Measurements from ENCODE around the gene F11.
"Not testable (repeated sequence)": the region's sequence is repeated elsewhere in the genome, so short reads cannot be mapped to it uniquely, and the experiment has no call there.

Gene F11

GRCh38 chr4:186234367-186234766, 31.6 kb upstream of the F11 start:
- H3K9ac ChIP-seq (ENCODE audit: low read depth in 1 of 2, low read length in 2 of 2) = no peak overlapping the region
- no peaks in the 10 kb centered on the region for H3K36me3 ChIP-seq (ENCODE audit: control insufficient read depth in 1 of 2, insufficient read depth in 2 of 2, low read length in 2 of 2)
- no peaks in the 10 kb centered on the region for H3K4me1 ChIP-seq (ENCODE audit: control insufficient read depth in 1 of 2, insufficient read depth in 2 of 2, low read length in 2 of 2)
- no peaks in the 10 kb centered on the region for H3K27me3 ChIP-seq (ENCODE audit: control insufficient read depth in 1 of 2, insufficient read depth in 2 of 2, low read length in 2 of 2)
- H3K4me3 ChIP-seq (ENCODE audit: low read depth in 1 of 2, low read length in 2 of 2) = no peak overlapping the region
- no peaks in the 10 kb centered on the region for H3K9me3 ChIP-seq (ENCODE audit: control insufficient read depth in 1 of 2, low read length in 2 of 2)
- no peak overlapping the region for H3K27ac ChIP-seq (ENCODE audit: low read depth, low read length)

GRCh38 chr4:186236126-186236525, 29.9 kb upstream of the F11 start:
- Histone ChIP-seq H3K27me3 (ENCODE audit: control insufficient read depth in 1 of 2, insufficient read depth in 2 of 2, low read length in 2 of 2) (no peaks in the 10 kb centered on the region), H3K27ac (ENCODE audit: low read depth, low read length) (no peak overlapping the region), H3K9ac (ENCODE audit: low read depth in 1 of 2, low read length in 2 of 2) (no peak overlapping the region), H3K36me3 (ENCODE audit: control insufficient read depth in 1 of 2, insufficient read depth in 2 of 2, low read length in 2 of 2) (no peaks in the 10 kb centered on the region), H3K4me1 (ENCODE audit: control insufficient read depth in 1 of 2, insufficient read depth in 2 of 2, low read length in 2 of 2) (no peaks in the 10 kb centered on the region), H3K4me3 (ENCODE audit: low read depth in 1 of 2, low read length in 2 of 2) (no peak overlapping the region), H3K9me3 (ENCODE audit: control insufficient read depth in 1 of 2, low read length in 2 of 2) (no peaks in the 10 kb centered on the region)

GRCh38 chr4:186240452-186240847, 25.5 kb upstream of the F11 start:
- Histone ChIP-seq H3K9ac (ENCODE audit: low read depth in 1 of 2, low read length in 2 of 2) (no peak overlapping the region), H3K4me1 (ENCODE audit: control insufficient read depth in 1 of 2, insufficient read depth in 2 of 2, low read length in 2 of 2) (no peaks in the 10 kb centered on the region), H3K9me3 (ENCODE audit: control insufficient read depth in 1 of 2, low read length in 2 of 2) (no peaks in the 10 kb centered on the region), H3K4me3 (ENCODE audit: low read depth in 1 of 2, low read length in 2 of 2) (no peak overlapping the region), H3K27me3 (ENCODE audit: control insufficient read depth in 1 of 2, insufficient read depth in 2 of 2, low read length in 2 of 2) (no peaks in the 10 kb centered on the region), H3K36me3 (ENCODE audit: control insufficient read depth in 1 of 2, insufficient read depth in 2 of 2, low read length in 2 of 2) (no peaks in the 10 kb centered on the region), H3K27ac (ENCODE audit: low read depth, low read length) (no peak overlapping the region)

DNA sequence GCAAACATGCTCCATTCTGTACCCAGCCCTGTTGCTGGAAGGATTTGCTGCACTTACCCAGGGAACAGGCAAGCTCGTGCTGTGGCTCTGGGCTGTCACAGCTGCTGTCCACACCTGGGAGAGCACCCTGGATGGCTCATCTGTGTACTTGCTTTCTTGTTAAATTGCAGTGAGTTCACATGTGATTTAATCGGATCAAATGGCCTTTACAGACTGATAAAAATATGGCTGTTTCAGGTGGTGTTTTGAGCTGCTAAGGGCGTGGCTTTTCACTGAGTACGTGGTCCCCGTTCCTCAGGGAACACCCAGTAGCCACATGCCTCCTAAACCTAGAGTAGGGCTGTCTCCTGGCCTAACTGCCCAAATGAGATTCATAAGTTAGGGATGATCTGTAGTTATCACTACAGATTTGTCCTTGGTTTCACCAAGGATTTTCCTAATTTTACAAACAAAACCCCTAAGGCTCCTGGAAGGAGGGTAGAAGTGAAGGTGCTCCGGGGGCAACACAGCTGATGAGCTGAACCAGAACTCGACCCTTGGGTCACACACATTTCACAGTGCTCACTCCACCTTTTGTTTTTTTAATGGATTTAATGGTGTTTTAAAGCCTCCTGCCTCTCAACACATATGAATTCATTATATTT, 25.0 kb upstream of the F11 start:
- H3K4me3 ChIP-seq (ENCODE audit: low read depth in 1 of 2, low read length in 2 of 2) = no peak overlapping the region
- no peak overlapping the region for H3K9ac ChIP-seq (ENCODE audit: low read depth in 1 of 2, low read length in 2 of 2)
- no peaks in the 10 kb centered on the region for H3K36me3 ChIP-seq (ENCODE audit: control insufficient read depth in 1 of 2, insufficient read depth in 2 of 2, low read length in 2 of 2)
- H3K9me3 ChIP-seq (ENCODE audit: control insufficient read depth in 1 of 2, low read length in 2 of 2) = no peaks in the 10 kb centered on the region
- no peaks in the 10 kb centered on the region for H3K27me3 ChIP-seq (ENCODE audit: control insufficient read depth in 1 of 2, insufficient read depth in 2 of 2, low read length in 2 of 2)
- H3K27ac ChIP-seq (ENCODE audit: low read depth, low read length) = no peak overlapping the region
- H3K4me1 ChIP-seq (ENCODE audit: control insufficient read depth in 1 of 2, insufficient read depth in 2 of 2, low read length in 2 of 2) = no peaks in the 10 kb centered on the region

GRCh38 chr4:186241616-186242015, 24.4 kb upstream of the F11 start:
- Histone ChIP-seq H3K27ac (ENCODE audit: low read depth, low read length) (no peak overlapping the region), H3K9ac (ENCODE audit: low read depth in 1 of 2, low read length in 2 of 2) (no peak overlapping the region), H3K4me3 (ENCODE audit: low read depth in 1 of 2, low read length in 2 of 2) (no peak overlapping the region), H3K36me3 (ENCODE audit: control insufficient read depth in 1 of 2, insufficient read depth in 2 of 2, low read length in 2 of 2) (no peaks in the 10 kb centered on the region), H3K4me1 (ENCODE audit: control insufficient read depth in 1 of 2, insufficient read depth in 2 of 2, low read length in 2 of 2) (no peaks in the 10 kb centered on the region), H3K9me3 (ENCODE audit: control insufficient read depth in 1 of 2, low read length in 2 of 2) (no peaks in the 10 kb centered on the region), H3K27me3 (ENCODE audit: control insufficient read depth in 1 of 2, insufficient read depth in 2 of 2, low read length in 2 of 2) (no peaks in the 10 kb centered on the region)

DNA sequence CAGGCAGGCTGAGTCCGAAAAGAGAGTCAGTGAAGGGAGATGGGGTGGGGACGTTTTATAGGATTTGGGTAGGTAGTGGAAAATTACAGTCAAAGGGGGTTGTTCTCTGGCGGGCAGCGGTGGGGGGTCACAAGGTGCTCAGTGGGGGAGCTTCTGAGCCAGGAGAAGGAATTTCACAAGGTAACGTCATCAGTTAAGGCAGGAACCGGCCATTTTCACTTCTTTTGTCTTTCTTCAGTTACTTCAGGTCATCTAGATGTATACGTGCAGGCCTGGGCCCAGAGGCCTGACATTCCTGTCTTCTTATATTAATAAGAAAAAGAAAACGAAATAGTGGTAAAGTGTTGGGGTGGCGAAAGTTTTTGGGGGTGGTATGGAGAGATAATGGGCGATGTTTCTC, 24.0 kb upstream of the F11 start:
- H3K36me3 ChIP-seq (ENCODE audit: control insufficient read depth in 1 of 2, insufficient read depth in 2 of 2, low read length in 2 of 2); H3K9me3 ChIP-seq (ENCODE audit: control insufficient read depth in 1 of 2, low read length in 2 of 2); H3K4me1 ChIP-seq (ENCODE audit: control insufficient read depth in 1 of 2, insufficient read depth in 2 of 2, low read length in 2 of 2); H3K9ac ChIP-seq (ENCODE audit: low read depth in 1 of 2, low read length in 2 of 2); H3K27me3 ChIP-seq (ENCODE audit: control insufficient read depth in 1 of 2, insufficient read depth in 2 of 2, low read length in 2 of 2); H3K4me3 ChIP-seq (ENCODE audit: low read depth in 1 of 2, low read length in 2 of 2); H3K27ac ChIP-seq (ENCODE audit: low read depth, low read length): not testable (repeated sequence)

DNA sequence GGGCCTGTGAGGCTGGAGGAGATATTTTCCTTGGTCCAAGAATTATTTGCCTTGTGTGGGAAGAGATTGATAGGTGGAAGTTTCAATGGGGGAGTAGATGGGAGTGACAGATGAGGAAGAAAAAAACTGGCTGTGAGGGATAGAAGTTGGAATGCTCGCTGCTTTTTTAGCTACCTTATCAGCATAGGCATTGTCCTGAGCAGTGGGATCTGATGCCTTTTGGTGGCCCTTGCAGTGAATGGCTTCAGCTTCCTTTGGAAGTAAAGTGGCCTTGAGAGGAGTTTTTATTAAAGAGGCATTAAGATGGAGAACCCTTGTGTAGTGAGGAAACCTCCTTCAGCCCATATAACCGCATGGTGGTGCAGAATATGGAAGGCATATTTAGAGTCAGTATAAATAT, 22.7 kb upstream of the F11 start:
- Histone ChIP-seq H3K27me3 (ENCODE audit: control insufficient read depth in 1 of 2, insufficient read depth in 2 of 2, low read length in 2 of 2) (no peaks in the 10 kb centered on the region), H3K36me3 (ENCODE audit: control insufficient read depth in 1 of 2, insufficient read depth in 2 of 2, low read length in 2 of 2) (no peaks in the 10 kb centered on the region), H3K4me1 (ENCODE audit: control insufficient read depth in 1 of 2, insufficient read depth in 2 of 2, low read length in 2 of 2) (no peaks in the 10 kb centered on the region), H3K4me3 (ENCODE audit: low read depth in 1 of 2, low read length in 2 of 2) (no peak overlapping the region), H3K9ac (ENCODE audit: low read depth in 1 of 2, low read length in 2 of 2) (no peak overlapping the region), H3K9me3 (ENCODE audit: control insufficient read depth in 1 of 2, low read length in 2 of 2) (no peaks in the 10 kb centered on the region), H3K27ac (ENCODE audit: low read depth, low read length) (no peak overlapping the region)

GRCh38 chr4:186244835-186245234, 21.2 kb upstream of the F11 start:
- Histone ChIP-seq H3K9ac (ENCODE audit: low read depth in 1 of 2, low read length in 2 of 2) (no peak overlapping the region), H3K9me3 (ENCODE audit: control insufficient read depth in 1 of 2, low read length in 2 of 2) (no peaks in the 10 kb centered on the region), H3K4me3 (ENCODE audit: low read depth in 1 of 2, low read length in 2 of 2) (no peak overlapping the region), H3K36me3 (ENCODE audit: control insufficient read depth in 1 of 2, insufficient read depth in 2 of 2, low read length in 2 of 2) (no peaks in the 10 kb centered on the region), H3K4me1 (ENCODE audit: control insufficient read depth in 1 of 2, insufficient read depth in 2 of 2, low read length in 2 of 2) (no peaks in the 10 kb centered on the region), H3K27me3 (ENCODE audit: control insufficient read depth in 1 of 2, insufficient read depth in 2 of 2, low read length in 2 of 2) (no peaks in the 10 kb centered on the region), H3K27ac (ENCODE audit: low read depth, low read length) (no peak overlapping the region)

DNA sequence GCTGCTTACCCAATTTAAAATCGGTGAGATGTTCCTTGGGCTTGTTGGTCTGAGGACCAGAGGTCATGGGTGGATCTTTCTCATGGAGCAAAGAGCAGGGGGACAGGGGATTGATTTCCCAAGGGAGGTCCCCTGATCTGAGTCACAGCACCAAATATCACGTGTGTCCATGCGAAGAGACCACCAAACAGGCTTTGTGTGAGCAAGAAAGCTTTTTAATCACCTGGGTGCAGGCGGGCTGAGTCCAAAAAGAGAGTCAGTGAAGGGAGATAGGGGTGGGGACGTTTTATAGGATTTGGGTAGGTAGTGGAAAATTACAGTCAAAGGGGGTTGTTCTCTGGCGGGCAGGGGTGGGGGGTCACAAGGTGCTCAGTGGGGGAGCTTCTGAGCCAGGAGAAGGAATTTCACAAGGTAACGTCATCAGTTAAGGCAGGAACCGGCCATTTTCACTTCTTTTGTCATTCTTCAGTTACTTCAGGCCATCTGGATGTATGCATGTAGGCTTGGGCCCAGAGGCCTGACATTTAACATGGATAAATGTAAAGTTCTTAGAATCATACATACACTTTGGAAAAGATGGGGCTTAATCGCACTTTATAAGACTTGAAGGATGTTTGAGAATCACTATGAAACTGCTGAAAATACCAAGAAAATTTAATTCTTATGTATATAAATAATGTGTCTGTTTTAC, 18.8 kb upstream of the F11 start:
- not testable (repeated sequence) for H3K27ac ChIP-seq (ENCODE audit: low read depth, low read length); H3K9ac ChIP-seq (ENCODE audit: low read depth in 1 of 2, low read length in 2 of 2); H3K27me3 ChIP-seq (ENCODE audit: control insufficient read depth in 1 of 2, insufficient read depth in 2 of 2, low read length in 2 of 2); H3K36me3 ChIP-seq (ENCODE audit: control insufficient read depth in 1 of 2, insufficient read depth in 2 of 2, low read length in 2 of 2); H3K4me1 ChIP-seq (ENCODE audit: control insufficient read depth in 1 of 2, insufficient read depth in 2 of 2, low read length in 2 of 2); H3K4me3 ChIP-seq (ENCODE audit: low read depth in 1 of 2, low read length in 2 of 2); H3K9me3 ChIP-seq (ENCODE audit: control insufficient read depth in 1 of 2, low read length in 2 of 2)

- Histone ChIP-seq H3K4me1 (ENCODE audit: control insufficient read depth in 1 of 2, insufficient read depth in 2 of 2, low read length in 2 of 2) (no peaks in the 10 kb centered on the region), H3K9ac (ENCODE audit: low read depth in 1 of 2, low read length in 2 of 2) (no peak overlapping the region), H3K27me3 (ENCODE audit: control insufficient read depth in 1 of 2, insufficient read depth in 2 of 2, low read length in 2 of 2) (no peaks in the 10 kb centered on the region), H3K4me3 (ENCODE audit: low read depth in 1 of 2, low read length in 2 of 2) (no peak overlapping the region), H3K36me3 (ENCODE audit: control insufficient read depth in 1 of 2, insufficient read depth in 2 of 2, low read length in 2 of 2) (no peaks in the 10 kb centered on the region), H3K27ac (ENCODE audit: low read depth, low read length) (no peak overlapping the region), H3K9me3 (ENCODE audit: control insufficient read depth in 1 of 2, low read length in 2 of 2) (no peaks in the 10 kb centered on the region)
These were observed 17.3 kb upstream of the F11 start for GRCh38 chr4:186248643-186249042.

All from duodenal mucosa (tissue), 2 donors.